NCI-H2029 (cell line): Measurements from ENCODE around the gene CCDC71L.

Experiments used
- DNase-seq: peaks from one replicate; lab custom pipeline; 2025; lab: John Stamatoyannopoulos, UW

CCDC71L gene

DNA sequence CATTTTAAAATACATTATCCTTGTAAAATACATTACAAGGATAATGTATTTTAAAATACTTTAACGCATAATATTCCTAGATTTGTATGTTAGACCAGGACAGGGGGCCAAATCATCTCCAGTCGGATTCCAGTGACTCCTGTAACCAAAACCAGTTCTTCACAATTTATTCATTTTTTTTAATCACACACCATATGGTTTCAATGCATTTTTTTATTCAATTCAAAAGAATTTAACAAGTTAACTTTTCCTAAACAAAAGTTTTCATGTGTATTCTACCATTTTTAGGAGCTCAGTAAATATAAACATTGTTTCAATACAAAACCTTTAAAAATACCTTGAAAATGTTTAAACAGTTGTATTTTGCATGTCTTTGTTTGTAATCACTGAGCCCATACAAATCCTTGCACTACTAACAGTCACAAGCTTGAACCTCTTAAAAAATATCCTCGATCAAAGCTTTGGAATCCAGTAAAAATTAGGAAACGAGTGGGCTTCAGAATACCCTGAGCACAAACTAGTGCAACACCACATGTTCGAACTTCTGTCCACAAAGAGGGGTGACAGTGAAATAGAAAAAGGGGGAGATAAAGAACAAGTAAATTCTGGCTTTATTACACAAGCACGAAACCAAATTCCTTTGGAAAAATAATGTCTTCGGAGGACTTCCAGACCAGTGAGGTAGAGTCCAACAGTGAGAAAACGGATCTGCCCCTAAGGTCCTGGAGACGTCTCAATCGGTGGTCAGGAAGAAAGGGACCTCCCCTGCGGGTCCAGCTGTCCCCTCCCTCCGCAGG, 1.6 kb downstream of the CCDC71L start:
- DNase-seq, result no peak

DNA sequence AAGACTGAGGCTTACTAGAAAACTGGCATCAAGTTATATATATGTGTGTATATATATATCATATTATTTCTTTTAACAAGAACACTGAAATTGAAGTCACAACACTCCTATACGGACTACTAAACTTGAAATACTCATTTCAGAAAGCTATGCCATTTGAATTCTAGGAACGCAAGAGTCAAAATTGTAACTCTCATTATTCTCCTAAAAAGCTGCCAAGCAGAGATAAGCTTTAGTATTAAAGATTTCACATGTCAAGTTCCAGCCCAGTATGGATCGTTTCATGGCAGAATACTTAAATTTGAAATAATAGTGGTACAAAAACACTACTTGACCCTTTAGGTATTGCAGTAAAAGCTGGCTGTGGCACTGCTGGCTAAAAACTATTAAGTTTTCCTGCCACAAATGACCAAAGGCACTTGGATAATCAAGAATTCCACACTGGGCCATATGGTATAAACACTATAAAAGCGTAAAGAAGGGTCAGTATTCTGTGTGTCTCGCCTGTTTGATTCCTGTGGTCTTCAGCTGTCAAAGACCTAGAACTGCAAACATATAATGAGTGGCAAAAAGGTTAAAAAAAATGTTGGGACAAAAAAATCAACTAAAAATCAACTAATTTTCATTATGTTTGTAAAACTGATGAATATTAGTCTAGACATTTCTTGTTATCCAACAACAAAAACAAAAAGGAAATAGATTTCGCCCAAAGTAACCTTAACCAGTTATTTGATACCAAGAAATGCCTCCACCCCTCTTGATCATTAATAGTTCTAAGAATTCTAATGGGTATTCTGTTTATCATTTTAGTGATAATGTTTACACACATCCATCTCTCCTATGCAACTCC, 2.4 kb downstream of the CCDC71L start:
- no peak for DNase-seq

DNA sequence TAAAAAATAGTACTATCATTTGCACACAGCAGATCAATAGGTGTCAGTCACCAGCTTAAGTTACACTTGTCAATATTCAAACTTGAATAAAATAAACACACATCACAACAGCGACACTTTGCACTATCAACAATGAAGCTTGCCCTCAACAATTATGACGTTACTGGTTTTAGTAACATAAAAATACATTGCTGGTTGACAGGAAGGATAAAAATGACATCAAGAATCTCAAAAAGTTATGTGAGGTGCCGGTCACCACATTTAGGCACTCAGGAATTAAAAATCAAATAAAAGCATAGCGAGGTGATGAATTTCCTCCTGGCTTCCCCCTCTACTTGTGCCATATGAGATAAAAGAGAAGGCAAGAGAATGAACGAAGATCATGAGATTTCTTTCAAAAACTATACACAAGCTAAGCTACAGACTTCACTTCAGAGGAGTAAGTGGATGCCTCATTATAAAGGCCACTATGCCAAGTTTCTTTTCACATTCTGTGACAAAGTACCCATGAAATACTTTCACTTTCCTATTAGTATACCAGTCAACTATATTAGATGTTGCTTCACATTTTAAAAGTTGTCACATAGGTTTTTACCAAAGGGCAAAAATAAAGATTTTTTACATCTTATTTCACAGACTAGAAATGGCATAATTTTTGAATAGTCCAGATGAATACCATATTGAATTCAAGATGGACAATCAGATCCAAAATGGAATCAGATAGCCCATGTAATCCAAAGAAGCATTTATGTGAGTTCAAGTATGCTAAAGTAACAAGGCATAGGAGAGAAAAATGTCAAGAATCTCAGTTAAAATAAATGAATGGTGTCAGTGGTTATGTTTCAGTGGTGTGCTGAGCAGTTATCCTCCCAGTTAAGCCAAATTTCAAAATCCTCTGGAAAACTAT, 3.6 kb downstream of the CCDC71L start:
- no peak for DNase-seq

DNA sequence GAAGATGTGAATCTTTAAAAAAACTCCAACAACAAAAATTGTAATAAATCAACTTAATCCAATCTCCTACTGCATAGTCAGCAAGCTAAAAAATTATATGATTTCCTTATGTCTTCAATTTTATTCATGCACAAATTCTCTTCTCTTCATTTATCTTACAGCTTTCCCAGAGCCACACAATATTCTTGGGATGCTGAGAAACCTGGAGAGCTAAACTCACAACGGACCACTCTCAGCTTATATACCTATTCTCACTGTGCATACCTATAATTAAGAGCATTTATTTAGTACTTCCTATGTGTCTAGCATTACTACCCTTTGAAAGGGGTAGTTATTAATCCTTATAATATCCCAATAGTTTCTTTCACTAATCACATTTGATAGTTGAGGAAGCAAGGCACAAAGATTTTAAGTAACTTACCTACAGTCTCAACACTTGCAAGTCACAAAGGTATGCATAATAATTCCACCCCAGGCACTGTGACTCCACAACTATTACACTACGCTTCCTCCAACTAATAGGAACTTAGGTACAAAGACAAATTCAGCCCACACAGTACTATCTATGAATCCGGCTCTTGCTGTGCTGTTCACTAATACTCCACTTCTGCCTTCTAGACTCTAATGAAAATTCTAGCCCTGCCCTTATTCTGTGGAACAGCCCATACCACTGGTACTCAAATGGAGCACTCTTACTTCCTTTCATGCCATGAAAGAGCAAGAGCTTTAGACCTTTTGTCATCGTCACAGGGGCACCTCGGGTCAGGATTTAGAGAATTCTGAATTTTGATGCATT, 5.1 kb downstream of the CCDC71L start:
- no peak for DNase-seq

DNA sequence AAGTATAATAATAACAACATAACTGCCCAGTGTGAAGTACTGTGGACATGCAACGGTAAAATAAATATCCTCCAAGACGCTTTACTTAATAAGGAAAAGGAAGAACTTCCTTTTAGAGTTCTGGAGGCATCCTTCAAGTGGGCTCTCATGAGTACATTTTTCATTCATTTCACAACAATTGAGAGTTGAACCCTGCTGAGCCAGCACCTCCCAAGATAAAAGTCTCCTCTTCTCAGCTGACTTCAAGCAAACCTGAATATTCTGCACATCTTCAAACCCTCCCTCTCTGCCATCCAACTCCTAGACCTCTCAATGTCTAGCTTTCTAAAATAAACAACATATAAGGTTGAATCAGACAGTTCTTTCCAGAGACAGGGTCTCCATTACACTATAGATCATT, 7.5 kb downstream of the CCDC71L start:
- no peak for DNase-seq

DNA sequence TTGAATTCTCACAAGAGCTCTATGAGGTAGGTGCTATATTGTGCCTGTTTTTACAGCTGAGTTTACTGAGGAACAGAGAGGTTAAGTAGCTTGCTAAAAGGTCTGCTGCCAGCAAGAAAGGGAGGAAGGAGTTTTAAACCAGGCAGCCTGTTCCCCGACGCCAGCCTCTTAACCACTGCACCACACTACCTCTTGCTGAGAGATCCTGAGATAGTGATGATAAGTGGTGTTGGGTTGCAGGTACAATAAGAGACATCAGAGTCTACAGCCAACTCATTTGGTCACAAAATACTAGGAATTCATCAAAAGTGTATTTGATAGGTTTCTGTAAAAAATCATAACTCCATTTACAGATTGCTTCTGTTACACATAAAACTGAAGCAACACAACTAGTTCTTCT, 8.0 kb downstream of the CCDC71L start:
- no peak for DNase-seq

DNA sequence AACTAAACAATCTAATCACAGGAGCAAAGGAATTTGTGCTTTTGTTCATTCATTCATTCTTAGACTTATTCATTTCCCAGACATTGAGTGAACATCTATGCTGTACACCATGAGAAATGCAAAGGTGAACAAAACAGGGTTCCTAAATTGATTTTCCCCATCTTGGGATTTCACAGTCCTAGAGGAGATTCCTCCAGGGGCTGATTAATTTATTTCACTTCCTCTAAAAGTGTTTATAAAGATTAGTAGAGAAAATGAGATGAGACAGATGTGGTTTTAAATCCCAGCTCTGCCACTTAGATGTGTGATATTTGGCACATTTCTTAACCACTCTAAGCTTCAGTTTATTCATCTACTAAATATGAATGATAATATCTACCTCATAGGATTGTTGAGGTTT, 8.9 kb downstream of the CCDC71L start:
- no peak for DNase-seq

DNA sequence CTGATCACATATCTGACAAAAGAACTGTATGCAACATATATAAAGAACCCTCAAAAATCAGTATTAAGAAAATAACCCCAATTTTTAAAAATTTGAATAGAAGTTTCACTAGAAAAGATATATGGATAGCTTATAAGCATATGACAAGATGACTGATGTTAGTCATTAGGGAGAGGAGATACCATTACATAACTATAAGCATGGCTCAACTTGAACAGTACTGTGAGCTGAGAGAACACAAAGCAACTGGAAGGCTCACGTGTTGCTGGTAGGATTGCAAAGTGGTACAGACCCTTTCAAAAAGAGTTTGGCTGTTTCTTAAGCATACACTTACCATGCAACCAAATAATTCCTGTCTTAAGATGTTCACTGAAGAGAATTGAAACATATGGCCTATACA, 14.7 kb downstream of the CCDC71L start:
- no peak for DNase-seq

DNA sequence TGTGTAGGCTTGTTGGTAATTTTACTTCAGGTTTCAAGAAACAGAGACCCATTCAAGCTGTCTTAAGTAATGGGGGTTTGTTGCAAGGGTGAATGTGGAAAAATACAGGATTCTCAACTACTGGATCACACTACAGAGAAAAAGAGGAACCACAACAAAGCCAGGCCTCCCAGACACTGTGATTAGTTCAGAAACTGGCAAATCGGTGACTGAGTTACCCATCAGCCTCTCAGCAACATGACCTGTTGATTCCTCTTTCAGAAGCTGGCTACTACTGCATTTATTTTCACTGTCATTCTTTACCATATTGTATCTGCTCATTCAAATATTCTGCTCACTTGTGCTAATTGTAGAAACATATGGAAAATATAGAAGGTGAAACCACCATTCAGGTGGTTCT, 16.0 kb downstream of the CCDC71L start:
- DNase-seq, result no peak

DNA sequence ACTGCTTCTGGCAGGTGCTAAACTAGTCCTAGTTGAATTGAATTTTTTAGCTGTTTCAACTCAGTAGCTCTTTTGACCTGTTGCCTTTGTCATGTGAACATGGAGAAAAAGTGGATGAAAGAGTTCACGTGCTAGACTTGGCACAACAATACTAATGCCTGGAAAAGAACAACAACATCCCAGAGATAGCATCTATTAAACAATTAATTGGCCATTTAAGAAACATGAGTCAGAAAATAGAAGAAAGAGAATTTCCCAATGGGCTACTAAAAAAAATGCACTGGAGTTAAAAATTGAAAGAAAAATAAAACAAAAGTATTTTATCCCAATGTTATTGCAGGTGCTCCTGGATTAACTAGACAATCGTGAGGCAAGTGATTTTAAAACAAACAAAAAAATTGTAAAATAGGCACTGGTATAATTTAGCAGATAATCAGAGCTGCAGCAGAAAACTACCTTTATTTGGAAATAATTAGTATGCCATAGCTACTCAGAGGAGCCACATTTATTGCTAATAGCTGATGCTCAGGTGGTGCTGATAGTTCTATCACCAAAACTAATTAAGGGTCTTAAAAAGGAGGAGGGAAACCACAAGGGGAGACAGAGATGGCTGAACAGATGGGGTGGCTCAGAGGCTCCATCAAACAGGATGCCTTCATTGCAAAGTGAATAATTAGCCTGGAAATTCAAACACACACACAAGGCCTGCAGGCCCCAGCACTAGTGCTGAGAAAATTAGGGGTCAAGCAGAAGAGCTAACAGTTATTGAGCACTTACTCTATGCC, 17.6 kb downstream of the CCDC71L start:
- DNase-seq, result no peak

DNA sequence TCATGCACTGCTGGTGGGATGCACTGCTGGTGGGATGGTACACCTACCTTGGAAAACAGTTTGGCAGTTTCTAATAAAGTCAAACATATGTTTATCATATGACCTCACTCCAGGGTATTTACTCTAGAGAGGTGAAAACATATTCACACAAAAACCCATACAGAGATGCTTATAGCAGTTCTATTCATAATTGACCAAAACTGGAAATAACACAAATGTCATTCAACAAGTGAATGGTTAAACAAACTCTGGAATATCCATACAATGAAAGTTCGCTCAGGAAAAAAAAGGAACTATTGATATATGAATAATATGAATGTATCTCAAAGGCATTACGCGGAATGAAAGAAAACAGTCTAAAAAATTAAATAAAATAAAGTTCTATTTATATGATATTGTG, 19.5 kb downstream of the CCDC71L start:
- DNase-seq, result no peak

DNA sequence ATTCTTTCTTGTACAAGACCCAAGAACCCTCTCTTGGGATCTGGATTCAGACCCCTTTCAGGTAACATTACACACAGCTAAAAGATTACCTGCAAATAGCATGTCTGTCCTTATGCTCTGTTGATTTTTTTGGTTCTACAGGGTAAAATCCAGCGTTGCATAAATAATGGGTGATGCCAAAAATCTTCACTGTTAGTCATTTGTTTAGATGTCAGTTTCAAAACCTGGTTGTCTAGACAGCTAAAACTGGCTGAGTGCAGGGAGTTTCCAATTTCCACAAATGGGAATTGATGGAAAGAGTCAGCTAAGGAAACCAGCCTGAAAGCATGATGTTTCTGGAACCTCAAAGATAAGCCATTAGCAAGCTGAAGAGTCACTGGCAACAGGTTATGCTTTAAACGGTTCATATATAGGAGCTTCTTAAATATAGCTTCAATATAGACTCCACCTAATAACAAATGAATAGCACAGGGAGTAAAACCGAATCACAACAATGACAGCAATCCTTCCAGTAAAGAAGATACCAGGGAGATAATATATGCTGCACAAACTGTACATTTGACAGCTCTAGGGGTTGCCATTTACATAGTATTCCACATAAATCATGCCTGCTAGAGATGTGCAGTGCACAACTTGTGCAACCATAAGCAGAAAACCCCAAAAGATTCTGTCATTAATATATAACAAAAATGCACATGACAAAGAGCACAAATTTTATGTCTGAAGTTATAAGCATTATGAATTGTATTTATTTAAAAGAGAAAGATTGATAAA, 20.4 kb downstream of the CCDC71L start:
- no peak for DNase-seq

DNA sequence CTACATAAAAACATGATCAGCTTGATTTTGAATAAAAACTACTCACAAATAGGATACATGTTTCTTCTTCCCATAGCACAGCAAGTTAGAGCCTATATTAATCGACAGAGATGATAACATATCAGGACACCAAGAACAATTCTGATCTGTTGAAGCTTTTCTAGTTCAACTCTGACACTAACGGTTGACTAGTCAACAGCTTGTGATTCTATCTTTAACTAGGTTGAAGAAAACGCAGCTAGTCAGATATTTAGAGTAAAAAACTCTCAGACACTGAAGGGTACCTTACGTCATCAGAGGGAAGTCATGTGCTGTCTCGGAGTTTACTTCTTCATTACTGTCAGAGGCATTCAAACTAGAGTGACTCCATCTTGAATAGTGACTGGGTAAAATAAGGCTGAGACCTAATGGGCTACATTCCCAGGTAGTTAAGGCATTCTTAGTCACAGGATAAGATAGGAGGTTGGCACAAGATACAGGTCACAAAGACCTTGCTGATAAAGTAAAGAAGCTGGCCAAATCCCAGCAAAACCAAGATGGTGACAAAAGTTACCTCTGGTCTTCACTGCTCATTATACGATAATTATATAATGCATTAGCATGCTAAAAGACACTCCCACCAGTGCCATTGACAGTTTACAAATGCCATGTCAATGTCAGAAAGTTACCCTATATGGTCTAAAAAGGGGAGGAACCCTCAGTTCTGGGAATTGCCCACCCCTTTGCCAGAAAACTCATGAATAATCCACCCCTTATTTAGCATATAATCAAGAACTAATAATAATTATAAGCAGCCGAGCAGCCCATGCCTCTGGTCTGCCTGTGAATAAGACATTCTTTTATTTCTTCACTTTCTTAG, 21.3 kb downstream of the CCDC71L start:
- no peak for DNase-seq

DNA sequence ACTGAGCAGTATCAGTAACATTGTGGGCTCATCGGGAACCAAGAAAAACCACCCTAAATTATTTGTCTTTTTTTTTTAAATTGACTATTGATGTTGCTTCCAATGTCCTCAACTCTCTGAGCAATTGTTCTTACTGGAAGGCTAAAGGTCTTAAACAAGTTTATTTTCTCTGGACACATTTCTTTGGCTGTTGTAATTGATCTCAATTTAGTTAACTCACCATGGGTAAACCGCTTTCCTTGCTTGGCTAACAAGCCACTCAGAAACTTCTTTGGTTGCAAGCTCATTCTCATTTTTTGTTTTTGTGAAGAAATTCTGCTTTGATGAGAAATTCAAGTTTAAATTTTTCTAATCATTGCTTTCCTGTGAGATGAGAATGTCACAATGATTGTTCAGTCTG, 25.5 kb downstream of the CCDC71L start:
- no peak for DNase-seq

DNA sequence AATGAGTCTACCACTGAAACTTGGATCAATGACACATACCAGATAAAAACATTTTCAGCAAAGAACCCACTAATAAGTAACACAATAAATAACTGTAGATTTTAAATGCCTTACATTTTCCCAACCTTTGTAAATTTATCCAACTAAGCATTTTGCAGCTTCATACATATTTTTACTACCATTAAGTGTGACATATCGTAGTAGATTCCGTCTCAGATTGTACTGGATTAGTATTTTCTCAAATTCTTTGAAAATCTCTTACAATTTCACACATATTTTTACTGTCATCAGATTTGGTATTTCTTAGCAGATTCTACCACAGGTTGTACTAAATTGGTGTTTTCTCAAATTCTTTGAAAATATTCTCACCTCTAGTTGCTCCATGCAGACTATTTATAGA, 26.0 kb downstream of the CCDC71L start:
- DNase-seq, result no peak

DNA sequence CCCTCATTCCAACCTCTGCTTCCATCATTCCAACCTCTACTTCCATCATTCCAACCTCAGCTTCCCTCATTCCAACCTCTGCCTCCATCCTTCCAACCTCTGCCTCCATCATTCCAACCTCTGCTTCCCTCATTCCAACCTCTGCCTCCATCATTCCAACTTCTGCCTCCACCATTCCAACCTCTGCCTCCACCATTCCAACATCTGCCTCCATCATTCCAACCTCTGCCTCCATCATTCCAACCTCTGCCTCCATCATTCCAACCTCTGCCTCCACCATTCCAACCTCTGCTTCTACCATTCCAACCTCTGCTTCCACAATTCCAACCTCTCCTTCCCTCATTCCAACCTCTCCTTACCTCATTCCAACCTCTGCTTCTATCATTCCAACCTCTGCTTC, 30.3 kb downstream of the CCDC71L start:
- DNase-seq, result no peak

DNA sequence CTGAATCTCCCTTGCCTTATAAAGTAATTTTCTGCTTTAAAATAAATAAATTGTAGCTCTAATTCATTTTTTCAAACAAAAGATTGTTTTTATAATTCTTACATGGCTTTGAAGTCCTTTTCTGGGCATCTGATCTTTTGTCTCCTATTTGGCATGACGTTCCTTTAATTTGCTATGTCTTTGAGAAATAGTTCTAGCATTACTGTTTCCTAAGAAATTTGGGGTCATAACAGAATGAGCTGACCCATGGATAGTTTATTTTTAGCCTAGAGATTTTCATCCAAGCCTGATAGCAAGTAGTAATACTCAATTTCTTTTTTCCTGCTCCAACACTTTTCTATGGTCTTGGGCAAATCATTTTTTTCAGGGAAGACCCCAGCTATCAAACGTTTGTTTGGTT, 31.4 kb downstream of the CCDC71L start:
- DNase-seq, result no peak

DNA sequence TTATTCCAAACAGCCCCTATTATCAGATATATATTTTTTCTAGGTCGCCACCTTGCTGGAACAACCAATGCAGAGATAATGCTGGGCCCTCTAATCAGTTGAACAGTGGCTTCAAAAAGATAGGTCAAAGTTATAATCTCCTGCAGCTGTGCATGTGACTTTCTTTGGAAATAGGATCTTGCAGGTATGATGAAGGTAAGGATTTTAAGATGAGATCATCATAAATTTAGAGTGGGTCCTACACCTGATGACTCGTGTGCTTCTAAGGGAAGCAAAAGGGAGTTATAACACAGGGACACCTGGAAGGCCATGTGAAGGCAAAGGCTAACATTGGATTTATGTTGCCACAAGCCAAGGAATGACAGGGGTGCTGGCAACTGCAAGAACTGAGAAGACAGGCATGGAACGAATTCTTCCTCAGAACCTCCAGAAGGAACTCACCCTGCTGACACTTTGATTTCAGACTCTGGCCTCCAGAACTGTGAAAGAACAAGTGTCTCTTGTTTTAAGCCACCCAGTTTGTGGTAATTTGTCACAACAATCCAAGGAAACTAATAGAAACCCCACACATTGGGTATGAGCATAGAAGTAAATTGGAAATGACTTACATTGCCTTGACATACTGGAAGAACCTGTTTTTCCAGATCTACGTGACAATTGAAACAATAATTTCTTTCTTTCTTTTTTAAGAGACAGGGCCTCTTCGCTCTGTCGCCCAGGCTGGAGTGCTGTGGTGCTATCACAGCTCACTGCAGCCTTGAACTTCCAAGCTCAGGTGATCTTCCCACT, 34.4 kb downstream of the CCDC71L start:
- no peak for DNase-seq
